HG02970 (cell line): Measurements from ENCODE around the gene MLPH.
"Not testable (repeated sequence)": the region's sequence is repeated elsewhere in the genome, so short reads cannot be mapped to it uniquely, and the experiment has no call there.

Experiments used
- ATAC-seq: cut with Tn5 transposase; IDR thresholded peaks from one replicate; pipeline ENCODE4 v1.9.1; 2021; ENCODE audit warnings: mild to moderate bottlenecking, moderate library complexity, moderate number of reproducible peaks; ENCODE audit not compliant: unreplicated experiment, low FRiP score

The MLPH gene

GRCh38 chr2:237457388-237457941 is 29.6 kb upstream of the MLPH start:
- ATAC-seq, result no peak

GRCh38 chr2:237458519-237458918 is 28.5 kb upstream of the MLPH start:
- ATAC-seq, result no peak

- no peak for ATAC-seq
Observed at GRCh38 chr2:237459226-237459625, 27.8 kb upstream of the MLPH start.

- ATAC-seq, result no peak
Observed at GRCh38 chr2:237459741-237460174, 27.3 kb upstream of the MLPH start.

GRCh38 chr2:237464757-237465391 is 22.2 kb upstream of the MLPH start:
- ATAC-seq, result no peak

GRCh38 chr2:237465515-237466148 is 21.4 kb upstream of the MLPH start:
- ATAC-seq, result no peak

GRCh38 chr2:237466211-237466610 is 20.8 kb upstream of the MLPH start:
- ATAC-seq, result no peak

- no peak for ATAC-seq
Observed at GRCh38 chr2:237467447-237468179, 19.4 kb upstream of the MLPH start.

- ATAC-seq, result not testable (repeated sequence)
Observed at GRCh38 chr2:237469410-237469809, 17.6 kb upstream of the MLPH start.

GRCh38 chr2:237469849-237470248 is 17.2 kb upstream of the MLPH start:
- ATAC-seq, result no peak

- no peak for ATAC-seq
Observed at GRCh38 chr2:237470914-237471313, 16.1 kb upstream of the MLPH start.

GRCh38 chr2:237471438-237472186 is 15.4 kb upstream of the MLPH start:
- ATAC-seq, result no peak

- no peak for ATAC-seq
Observed at GRCh38 chr2:237472187-237472712, 14.8 kb upstream of the MLPH start.

GRCh38 chr2:237472909-237473877 is 13.9 kb upstream of the MLPH start:
- no peak for ATAC-seq

GRCh38 chr2:237473878-237474441 is 13.1 kb upstream of the MLPH start:
- no peak for ATAC-seq

- ATAC-seq, result no peak
Observed at GRCh38 chr2:237474442-237474911, 12.6 kb upstream of the MLPH start.

- peak; percentile 81 for ATAC-seq
Observed at GRCh38 chr2:237474931-237475703, 11.9 kb upstream of the MLPH start.

- ATAC-seq, result no peak
Observed at GRCh38 chr2:237475704-237476141, 11.3 kb upstream of the MLPH start.
